ENCODE measurements around the gene WNT3A.
A peak's percentile ranks its signal among the peaks of the same experiment; 100 is the strongest.

The WNT3A gene

DNA sequence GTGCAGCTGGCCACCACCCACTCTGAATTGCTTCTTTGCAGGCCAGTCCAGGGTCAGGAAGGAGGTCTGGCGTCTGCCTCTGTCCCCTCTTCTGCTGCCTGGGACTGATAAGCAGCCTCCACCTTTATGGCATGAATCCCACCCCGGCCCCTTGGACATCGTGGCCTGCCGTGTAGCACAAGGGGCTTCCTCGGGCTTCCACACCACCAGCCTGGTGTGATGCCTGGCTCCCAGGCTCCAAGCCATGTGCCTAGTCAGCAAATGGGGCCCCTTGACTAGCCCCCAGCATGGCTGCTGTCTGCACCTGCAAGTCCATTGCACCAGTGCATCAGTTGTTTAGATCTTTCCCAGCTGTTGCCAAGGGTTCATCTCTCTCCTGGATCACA is 65.9 kb downstream of the WNT3A start:
- DNase-seq: no peak

DNA sequence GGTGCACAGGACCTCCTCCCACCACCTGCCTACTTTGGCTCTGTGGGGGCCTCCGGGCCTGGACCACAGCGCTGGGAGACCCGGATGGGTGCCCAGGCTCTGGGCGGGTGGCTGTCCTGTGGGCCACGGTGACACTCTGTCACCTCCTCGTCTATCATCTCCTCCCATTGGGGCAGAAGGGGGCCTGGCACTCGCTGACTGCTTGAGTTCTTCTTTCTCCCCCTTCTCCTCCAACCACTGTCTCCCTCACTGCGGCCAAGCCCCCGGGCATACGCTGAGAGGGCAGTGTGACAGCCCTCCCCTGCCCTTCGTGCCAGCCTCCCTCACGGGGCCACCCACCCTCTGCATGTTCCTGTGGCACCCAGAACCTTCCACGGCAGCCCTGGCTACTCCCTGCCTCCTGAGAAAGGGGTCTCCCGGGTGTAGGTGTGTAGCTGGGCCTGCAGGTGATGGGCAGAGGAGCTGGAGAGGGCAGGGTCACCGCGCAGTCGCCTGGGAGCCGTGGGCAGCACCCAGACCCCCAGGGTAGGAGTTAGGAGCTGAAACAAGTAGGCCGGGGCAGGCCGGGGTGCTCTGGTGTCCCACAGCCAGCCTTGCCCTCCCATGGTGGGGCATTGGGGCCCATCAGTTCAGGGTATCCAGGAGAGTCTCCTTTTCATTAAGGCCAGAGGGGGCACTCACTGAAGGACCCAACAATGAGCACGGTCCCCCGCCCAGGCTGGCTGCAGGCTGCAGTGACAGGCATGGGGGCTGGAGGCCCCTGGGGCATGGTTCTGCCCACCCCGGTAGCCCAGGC is 66.5 kb downstream of the WNT3A start:
- DNase-seq: no peak

DNA sequence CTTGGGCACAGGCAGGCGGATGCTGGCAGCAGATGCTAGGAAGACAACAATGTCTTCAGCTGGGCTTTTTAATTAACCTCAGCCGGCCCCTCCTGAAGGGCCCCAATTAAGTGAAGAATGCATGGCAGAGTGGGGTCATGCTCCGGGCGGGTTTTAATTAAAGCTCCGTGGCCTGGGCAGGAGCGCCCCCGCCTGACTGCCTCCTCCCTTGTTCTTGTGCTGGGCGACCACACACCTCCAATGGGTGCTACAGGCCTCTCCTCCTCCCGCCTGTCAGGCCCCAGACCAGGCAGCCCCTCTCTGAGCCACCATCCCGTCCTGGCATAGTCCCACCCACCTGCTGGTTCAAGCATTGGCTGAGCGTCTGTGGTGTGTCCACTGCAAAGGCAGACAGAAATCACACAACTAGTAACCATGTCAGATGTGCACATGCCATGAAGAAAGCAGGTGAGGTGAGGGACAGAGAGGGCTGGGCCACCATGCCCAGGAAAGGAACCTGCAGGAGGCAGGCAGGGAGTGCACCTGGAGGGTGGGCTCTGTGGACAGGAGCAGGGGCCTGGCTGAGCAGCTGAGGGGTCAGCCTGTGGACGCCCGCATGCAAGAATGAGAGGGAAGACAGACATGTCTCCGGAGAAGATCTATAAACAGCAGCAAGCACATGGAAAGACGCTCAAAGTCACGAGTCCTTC is 67.2 kb downstream of the WNT3A start:
- peak; percentile 23 for DNase-seq

DNA sequence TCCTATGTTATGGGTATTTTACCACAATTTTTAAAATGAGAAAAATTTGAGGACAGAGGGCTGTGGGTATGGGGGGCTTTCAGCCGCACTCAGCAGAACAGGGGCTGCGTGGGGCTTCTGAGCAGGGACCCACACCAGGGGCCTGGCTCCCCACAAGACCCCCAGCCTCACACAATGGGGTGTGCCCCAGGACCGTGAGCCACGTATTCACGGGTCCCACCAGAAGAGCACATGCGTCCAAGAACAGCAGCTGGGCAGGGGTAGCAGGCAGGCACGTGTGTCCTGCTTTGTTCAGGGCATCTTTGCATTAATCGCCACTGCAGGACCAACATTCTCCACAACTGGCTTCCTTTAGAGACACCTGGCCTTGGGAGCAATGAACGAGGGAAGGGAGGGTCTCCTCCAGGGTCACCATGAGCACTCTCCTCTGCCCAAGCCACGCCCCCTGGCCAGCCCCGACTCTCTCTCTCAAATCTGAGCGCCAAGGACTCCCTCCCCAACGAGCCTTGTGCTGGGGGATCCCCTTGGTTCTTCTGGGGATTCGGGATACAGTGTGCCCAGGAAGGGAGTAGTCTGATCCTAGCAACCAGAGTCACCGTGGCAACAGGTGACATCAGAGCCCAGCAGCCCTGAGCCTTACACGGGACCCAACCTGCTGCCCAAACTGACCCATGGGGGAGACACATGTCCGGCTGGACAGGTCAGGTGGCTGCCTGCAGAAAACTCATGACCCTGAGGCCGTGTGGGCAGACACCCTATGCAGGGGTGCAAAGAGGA is 68.3 kb downstream of the WNT3A start:
- no peak for DNase-seq

DNA sequence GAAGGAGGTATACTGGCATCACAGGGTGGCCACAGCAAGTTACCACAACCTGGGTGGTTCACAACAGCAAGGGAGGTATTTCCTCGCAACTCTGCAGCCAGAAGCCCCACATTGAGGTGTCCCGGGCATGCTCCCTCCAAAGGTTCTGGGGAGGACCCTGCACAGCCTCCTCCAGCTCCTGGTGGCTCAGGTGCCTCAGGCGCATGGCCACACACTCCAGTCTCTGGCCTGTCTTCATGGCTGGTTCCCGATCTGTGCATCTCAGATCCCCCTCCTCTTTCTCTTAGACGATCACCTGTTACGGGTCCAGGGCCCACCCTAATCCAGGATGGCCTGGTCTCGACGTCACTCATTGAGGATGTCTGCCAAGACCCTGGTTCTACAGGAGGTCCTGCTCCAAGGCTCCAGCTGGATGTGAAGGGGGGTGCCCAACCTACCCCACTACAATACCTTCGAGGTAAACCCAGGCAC is 69.0 kb downstream of the WNT3A start:
- DNase-seq: no peak

DNA sequence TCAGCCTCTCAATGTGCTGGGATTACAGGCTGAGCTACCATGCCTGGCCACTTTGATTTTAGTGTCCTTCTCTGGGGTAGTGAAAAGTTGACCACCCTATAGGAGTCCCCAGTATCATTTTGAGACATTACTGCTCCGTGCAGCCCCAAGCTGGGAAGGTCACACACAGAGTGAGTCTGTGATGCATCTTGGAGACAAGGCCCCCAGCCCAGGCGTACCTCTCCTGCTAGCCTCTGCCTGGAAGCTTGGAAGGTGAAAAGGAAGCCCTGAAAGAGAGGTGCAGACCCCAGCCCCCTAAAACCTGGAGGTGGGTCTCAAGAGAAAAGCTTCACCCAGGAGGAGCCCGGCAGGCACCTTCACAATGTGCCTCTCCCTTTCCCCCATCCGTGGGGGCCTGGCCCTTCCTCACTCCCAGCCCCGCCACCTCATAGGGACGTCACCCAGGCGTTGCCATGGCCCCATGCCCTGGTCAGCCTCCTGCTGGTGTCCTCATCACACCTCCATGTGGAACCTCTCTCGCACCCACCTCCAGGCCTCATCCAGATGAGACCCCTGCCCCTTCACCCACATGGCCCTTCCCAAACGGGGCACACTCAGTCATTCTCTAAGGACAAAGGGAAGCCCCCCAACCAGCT is 70.1 kb downstream of the WNT3A start:
- DNase-seq: no peak

DNA sequence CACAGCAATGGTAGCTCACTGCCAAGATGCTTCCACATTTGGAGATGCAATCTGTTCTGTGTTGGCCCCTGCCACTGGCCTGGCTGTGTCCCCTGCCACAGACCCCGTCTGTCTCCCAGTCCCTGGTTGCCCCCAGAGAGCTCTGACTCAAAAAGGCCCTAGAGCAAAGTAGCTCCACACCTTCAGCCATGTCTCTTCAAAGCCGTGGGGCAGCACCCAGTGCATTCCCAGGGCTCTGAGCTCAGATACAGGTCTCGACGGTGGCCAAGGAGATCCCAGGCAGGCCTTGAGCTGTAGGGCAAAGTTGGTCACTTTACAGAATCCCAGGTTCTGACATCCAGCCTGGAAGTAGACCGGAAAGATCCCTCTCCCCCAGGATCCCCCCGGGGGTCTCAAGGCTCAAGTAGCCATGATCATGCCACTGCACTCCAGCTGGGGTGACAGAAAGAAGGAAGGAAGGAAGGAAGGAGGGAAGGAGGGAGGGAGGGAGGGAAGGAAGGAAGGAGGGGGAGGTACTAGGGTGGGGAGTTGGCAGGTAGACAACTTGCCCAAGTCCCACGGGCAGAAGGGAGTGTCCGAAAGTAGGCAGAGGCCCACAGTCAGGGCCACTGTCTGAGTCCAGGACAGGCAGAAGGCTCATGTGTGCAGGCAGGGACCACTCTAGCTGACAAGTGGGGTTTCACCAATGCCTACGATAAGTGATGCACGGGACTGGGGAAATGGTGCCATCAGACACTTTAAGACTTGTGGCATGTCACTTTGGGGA is 71.0 kb downstream of the WNT3A start:
- DNase-seq: no peak

DNA sequence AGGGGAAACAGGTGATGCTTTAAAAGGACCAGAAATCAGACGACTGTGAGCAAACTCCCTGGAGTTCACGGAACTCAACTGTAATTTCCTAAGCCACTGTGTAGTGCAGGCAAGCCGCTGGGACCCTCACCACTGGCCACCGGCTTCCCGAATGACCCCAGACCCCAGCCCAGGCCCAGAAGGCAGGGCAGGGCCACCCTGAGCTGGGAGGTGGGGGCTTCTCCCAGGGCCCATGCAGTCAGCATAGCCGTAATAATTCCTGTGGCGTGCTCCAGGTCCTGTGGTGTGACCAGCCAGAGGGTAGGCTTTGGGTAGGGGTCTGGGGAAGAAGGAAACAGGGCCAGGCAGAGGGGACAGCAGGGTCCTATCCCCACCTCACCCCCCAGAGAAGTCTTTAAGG is 72.2 kb downstream of the WNT3A start:
- no peak for DNase-seq

DNA sequence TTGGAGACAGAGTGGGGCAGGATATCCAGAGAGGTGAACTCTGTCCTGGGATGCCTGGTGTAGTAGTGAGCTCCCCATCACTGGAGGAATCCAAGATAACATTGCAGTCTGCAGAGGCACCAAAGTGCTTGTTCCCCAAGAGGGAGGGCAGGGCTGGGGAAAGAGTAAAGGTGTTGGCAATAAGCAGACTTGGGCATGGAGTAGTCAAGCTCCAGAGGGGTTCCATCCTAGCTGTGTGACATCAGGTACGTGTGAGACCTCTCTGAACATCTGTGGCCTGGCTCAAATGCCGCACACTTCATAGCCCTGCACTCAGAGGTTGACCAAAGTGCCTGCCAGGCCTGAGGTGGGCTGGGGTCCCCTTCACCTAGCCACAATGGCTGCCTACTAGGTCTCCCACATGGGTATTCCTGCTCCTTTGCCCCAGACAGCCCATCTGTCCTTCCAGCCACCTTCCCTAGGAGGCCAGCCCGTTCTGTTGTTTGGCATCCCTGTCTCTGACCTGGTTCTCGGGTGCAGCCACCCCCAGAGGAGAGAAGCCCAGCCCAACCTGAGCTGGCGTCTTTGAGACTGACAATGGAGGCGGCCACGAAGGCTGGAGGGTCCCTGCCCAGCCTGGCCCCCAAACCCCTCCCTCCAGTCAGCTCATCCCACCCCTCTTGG is 72.9 kb downstream of the WNT3A start:
- DNase-seq: no peak

DNA sequence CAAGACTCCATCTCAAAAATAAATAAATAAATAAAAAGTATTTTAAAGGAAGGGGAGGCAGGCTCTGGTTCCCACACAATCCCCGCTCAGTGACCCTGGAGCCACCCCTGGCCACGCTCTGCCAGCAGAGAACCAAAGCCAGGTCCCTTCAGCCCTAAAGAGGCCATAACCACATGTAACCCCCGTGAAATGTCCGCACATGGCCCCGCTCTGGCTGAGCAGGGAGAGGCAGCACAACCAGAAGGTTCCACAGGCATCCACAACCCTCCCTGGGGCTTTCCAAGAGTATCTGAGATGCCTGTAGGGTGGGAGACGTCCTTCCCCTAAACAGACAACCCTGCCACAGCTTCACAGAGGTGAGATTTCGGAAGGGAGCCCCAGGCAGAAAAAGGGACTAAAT is 74.3 kb downstream of the WNT3A start:
- DNase-seq: no peak

DNA sequence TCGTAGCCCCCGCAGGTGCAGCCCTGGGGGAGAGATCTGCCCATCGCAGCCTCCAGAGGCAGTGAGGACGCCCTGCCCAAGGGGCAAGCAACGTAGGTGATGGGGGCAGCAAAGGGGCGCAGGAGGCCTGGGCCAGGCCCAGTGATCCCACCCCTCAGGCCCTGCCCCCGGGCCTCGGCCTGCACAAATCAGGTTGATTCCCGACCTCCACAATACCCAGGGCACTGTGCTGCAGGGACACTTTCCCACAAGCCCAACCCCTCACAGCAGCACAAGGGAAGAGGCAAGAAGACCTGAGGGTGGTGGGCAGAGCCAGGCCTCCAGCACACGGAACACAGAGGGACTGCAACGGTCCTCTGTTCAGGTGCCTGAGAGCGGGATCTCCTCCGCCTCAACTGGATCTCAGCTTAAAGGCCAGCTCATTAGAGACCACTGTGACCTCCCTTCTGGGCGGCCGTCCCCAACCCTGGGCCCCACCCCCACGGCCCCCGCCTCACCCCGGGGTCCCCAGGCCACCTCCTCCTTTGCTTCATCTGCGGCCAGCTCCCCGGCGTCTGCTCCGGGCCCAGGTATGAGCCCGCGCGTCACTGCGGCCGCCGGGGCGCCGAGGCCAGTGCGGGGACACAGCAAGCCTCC is 74.9 kb downstream of the WNT3A start:
- DNase-seq: peak; percentile 34

DNA sequence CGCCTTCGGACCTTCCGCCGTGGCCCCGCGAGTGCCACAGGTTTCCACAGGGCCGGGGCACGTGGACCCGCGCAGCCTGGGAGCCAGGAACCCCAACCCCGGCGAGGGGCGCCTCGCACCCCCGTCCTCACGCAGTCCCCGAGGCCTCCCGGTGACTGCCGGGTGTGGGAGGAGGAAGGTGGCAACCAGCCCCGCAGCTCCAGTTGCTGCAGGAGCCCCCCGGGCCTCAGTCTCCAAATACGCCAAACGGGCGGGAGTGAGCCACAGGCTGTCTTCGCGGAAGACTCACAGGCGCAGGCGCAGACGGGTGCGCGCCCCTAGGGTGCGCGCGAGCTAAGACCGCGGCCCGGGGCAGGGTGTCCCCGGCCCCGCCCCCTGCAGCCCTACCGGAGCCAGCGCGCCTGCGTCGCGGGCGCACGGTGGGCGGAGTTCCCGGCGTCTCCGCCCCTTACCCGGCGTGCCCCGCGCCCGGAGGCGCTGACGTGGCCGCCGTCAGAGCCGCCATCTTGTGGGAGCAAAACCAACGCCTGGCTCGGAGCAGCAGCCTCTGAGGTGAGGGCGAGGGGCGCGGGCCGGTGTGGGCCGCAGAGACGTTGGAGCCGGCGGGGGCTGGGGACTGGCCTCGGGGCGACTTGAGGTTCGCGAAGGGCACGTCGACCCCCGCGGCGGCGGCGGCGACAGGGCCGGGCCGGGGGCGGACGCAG is 75.6 kb downstream of the WNT3A start, which contains the start of gene ARF1:
Gene ARF1, plus strand, starts transcription at position 495 of the 704 bp plus-strand sequence. CDS start 14,407 bp downstream, outside the sequence.
- DNase-seq: peak; percentile 93

DNA sequence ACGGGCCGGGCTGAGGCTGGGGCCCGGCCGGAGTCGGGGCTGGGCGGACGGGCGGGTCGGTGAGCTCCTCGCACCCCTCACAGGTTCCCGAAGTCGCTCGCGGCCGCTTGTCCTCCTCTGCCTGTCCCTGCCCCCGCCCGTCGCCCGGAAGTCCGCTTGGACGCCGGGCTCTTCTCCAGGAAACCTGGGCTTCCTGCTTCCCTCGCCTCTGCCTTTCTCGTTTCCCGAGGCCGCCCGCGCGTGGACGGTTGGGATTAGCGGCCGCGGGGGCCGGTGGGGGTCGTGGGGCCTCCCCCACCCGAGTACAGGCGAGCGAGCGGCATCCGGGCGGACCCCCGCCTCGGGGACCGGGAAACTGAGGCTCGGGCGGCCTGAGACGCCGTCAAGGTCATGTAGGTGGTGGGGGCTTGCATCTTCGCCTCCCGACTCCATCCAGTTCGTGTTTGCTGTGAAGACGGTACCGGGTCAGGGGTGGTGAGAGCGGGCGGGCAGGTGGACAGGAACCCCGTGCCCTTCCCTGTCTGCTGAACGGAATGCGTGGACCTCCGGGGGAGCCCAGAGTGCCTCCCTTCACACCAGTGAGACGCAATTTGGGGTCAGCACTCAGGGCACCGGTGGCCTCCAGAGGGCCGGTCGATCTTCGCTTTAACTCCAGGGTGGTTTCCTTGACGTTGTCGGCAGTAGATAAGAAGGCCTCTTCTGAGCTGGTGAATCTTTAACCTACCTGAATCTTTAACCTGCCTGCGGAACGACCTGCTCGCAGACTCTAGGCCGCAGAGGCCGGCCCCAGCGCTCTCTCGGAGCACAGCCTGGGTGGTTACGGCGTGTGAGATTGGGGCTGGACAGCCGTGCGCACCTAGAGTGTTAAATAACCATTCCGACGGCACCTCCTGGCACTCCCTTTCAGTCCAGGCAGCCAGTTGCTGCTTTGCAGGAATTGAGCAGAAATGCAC is 76.4 kb downstream of the WNT3A start:
- DNase-seq: peak; percentile 48

DNA sequence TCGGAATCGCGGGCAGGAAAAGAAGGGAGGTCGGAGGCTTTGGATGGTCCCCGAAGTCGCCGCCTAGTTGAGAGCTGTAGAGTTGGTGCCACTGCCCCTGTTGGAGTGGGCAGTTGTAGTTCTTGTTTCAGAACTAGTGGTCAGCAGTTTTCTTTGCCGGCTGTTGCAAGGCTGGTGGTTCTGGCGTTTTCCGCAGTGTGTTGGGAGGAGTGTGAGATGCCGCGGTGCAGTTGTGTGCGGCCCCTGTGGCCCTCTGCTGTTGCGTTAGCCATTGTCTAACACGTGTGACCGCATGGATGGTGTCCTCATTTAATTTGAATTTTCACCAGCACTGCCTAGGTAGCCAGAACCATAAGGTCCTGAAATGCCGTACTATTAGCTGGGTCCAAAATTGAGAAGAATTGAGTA is 77.1 kb downstream of the WNT3A start:
- DNase-seq: no peak

DNA sequence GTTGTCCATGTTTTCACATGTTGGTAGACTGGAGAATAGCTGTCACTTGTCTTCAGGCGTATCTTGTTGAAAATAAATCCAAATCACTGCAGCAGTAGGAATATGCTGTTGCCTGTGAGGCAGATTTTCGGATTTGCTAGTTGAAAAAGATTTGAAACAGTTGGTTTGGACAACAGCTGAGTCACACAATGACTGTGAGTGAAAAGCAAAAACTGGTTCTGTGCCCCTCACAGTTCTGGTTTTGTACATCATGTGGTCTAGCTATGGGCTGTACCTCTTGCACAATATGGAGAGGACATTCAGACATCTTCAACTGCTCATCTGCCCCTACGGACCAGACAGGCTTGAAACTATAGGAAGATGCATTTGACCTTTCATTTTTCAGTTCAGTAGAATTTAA is 77.5 kb downstream of the WNT3A start:
- no peak for DNase-seq

DNA sequence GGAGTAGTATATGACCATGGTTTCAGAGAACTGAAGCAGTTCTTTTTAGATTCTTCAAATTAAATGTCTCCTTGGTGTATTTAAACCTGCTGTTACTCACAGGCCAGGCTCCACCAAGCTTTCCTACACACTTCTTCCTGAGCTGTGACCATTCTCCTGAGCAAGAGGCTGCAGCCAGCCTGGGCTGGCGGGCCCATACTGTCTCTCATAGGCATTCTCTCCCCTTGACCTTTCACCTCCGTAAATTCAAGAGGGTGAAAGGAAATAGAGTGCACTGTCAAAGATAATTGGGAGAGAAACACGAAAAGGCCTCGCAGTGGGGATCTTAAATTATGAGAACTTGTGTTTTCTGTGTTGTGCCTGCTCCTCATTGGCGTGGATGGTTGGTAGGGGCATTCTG is 78.0 kb downstream of the WNT3A start:
- DNase-seq: no peak

DNA sequence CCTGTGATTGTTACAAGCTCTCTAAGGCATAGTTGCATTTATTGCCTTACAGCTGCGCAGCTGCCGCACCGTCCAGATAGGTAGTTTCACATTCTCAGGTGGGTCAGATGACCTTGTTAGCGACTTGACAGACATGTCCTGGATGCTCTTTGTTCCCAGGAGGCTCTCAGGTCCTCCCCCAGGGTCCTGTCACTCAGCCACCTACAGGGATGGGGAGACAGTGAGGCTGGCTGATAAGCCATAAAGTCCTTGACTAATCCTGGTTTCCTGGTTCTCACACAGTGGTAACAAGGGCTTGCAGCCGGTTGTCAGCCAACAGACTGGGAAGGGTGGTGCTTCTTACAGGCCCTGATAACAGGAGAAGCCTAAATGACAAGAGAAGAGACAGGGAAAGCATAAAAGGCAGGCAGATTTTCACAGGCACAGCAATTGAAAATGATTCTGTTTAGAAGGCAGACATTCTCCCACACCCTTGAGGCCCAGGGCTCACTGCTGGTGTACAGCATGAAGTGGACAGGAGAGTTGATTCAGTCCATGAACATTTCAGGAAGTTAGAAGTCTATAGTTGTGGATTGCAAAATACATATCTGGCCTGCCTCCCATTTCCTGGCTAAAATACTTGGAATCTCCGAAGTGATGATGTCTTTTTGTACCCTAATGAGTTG is 78.6 kb downstream of the WNT3A start:
- no peak for DNase-seq

DNA sequence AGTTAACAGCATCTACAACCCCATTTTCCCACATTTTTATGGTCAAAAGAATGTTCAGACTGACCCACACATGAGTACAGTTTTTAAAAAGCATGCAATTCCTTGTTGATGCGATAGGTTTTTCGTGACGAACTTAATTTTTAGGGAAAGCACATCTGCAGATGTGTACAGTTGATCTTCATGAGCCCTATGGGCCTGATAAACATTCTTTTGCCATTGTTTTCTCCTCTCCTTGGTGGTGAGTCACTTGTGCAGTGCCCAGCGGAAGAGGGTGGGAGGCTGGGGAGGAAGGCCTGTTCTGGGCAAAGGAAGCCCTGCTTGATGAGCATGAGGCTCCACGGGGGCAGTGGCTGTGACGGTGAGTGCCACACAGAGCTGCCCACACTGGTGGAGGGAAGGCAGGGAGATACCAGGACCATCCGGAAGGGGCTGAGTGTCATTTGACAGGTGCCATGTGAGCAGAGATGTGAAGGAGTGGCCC is 81.0 kb downstream of the WNT3A start:
- DNase-seq: no peak
